ENCODE measurements around the gene PLOD1. TPM values are rescaled to one million over a fixed set of nuclear protein-coding genes. Genes with fewer than 3 reads are reported as not detected.

The PLOD1 gene
- polyA plus RNA-seq, 3 donors: 92.9 to 115 (median 94.0) TPM

- DNase-seq (ENCODE audit: extremely low read depth in 1 of 11, low read depth in 9 of 11, low spot score in 4 of 11): no peak
Measured at GRCh38 chr1:12012560-12013316, 78.2 kb downstream of the PLOD1 start.

GRCh38 chr1:12014141-12014991 lies 79.8 kb downstream of the PLOD1 start:
- DNase-seq (ENCODE audit: extremely low read depth in 1 of 11, low read depth in 9 of 11, low spot score in 4 of 11): no peak

GRCh38 chr1:12015001-12015491 lies 80.5 kb downstream of the PLOD1 start:
- DNase-seq (ENCODE audit: extremely low read depth in 1 of 11, low read depth in 9 of 11, low spot score in 4 of 11): no peak

- DNase-seq (ENCODE audit: extremely low read depth in 1 of 11, low read depth in 9 of 11, low spot score in 4 of 11): no peak
Measured at GRCh38 chr1:12015499-12015898, 81.0 kb downstream of the PLOD1 start.

GRCh38 chr1:12016182-12016581 lies 81.7 kb downstream of the PLOD1 start:
- no peak for DNase-seq (ENCODE audit: extremely low read depth in 1 of 11, low read depth in 9 of 11, low spot score in 4 of 11)

- DNase-seq (ENCODE audit: extremely low read depth in 1 of 11, low read depth in 9 of 11, low spot score in 4 of 11): peak in 1 of 11 donors; percentile 22
Measured at GRCh38 chr1:12019858-12020509, 85.5 kb downstream of the PLOD1 start.

- DNase-seq (ENCODE audit: extremely low read depth in 1 of 11, low read depth in 9 of 11, low spot score in 4 of 11): no peak
Measured at GRCh38 chr1:12021616-12022015, 87.1 kb downstream of the PLOD1 start.

- DNase-seq (ENCODE audit: extremely low read depth in 1 of 11, low read depth in 9 of 11, low spot score in 4 of 11): no peak
Measured at GRCh38 chr1:12022036-12022435, 87.5 kb downstream of the PLOD1 start.

Other genes with a start within 250 kb of the PLOD1 start
- gene DRAXIN, start 243.0 kb upstream of the PLOD1 start, polyA plus RNA-seq (ENCODE audit: insufficient read length in 3 of 3): 1 to 10 TPM; 1.1 to 1.4 (median 1.2) TPM
- gene AGTRAP, start 198.6 kb upstream of the PLOD1 start, polyA plus RNA-seq (ENCODE audit: insufficient read length in 3 of 3): 10 to 100 TPM; 33.2 to 50.2 (median 50.0) TPM
- gene C1orf167, start 172.5 kb upstream of the PLOD1 start, polyA plus RNA-seq (ENCODE audit: insufficient read length in 3 of 3): under 1 TPM in 1 of 3 donors, not detected in 2; 0.32 TPM
- gene MTHFR, start 128.8 kb upstream of the PLOD1 start, polyA plus RNA-seq (ENCODE audit: insufficient read length in 3 of 3): 10 to 100 TPM; 18.1 to 24.7 (median 20.5) TPM
- 10 to 100 TPM; 18.5 to 27.3 (median 19.1) TPM for gene CLCN6, start 128.5 kb upstream of the PLOD1 start, polyA plus RNA-seq (ENCODE audit: insufficient read length in 3 of 3)
- under 1 TPM; 0.33 to 0.85 (median 0.50) TPM for gene NPPA, start 86.9 kb upstream of the PLOD1 start, polyA plus RNA-seq (ENCODE audit: insufficient read length in 3 of 3)
- gene NPPB, start 75.8 kb upstream of the PLOD1 start, polyA plus RNA-seq (ENCODE audit: insufficient read length in 3 of 3): not detected
- gene KIAA2013, start 8.3 kb upstream of the PLOD1 start, polyA plus RNA-seq (ENCODE audit: insufficient read length in 3 of 3): 10 to 100 TPM; 36.7 to 47.8 (median 47.4) TPM
- 10 to 100 TPM; 60.7 to 67.0 (median 64.7) TPM for gene MFN2, start 45.7 kb downstream of the PLOD1 start, polyA plus RNA-seq (ENCODE audit: insufficient read length in 3 of 3)
- gene MIIP, start 84.8 kb downstream of the PLOD1 start, polyA plus RNA-seq (ENCODE audit: insufficient read length in 3 of 3): 10 to 100 TPM; 20.6 to 31.8 (median 29.8) TPM
- gene TNFRSF8, start 128.6 kb downstream of the PLOD1 start, polyA plus RNA-seq (ENCODE audit: insufficient read length in 3 of 3): under 1 TPM; 0.32 to 0.55 (median 0.44) TPM
- gene TNFRSF1B, start 232.3 kb downstream of the PLOD1 start, polyA plus RNA-seq (ENCODE audit: insufficient read length in 3 of 3): 1 to 10 TPM; 4.8 to 9.3 (median 6.9) TPM

Data from renal cortex interstitium (tissue), 11 donors.